Peyer's patch (tissue), 4 donors: ENCODE data around the gene ARHGAP28. TPM values are rescaled to one million over a fixed set of nuclear protein-coding genes. Genes with fewer than 3 reads are reported as not detected.
A peak's percentile ranks its signal among the peaks of the same experiment; 100 is the strongest.

Experiments used
- DNase-seq, 3 donors: peaks; one replicate each; pipeline ENCODE4 v3.0.0-alpha.2; 2017 to 2019
- H3K27ac ChIP-seq, 4 donors: fragments of 200-600 bp; sonication (generic); one replicate each; pipeline ENCODE4 v1.5.1; 2016 to 2019
- H3K27me3 ChIP-seq, 2 donors: fragments of 200-600 bp; sonication (generic); one replicate each; pipeline ENCODE4 v1.5.1; 2019
- H3K36me3 ChIP-seq, 3 donors: fragments of 200-600 bp; sonication (generic); one replicate each; pipeline ENCODE4 v1.5.1; 2016 to 2019
- H3K4me1 ChIP-seq, 4 donors: fragments of 200-600 bp; sonication (generic); one replicate each; pipeline ENCODE4 v1.5.1; 2016 to 2019
- H3K4me3 ChIP-seq, 4 donors: fragments of 200-600 bp; sonication (generic); 1 replicate in 3 of 4; 2 replicates in 1 of 4; pipeline ENCODE4 v1.5.1; 2016 to 2019; ENCODE audit warnings: mild to moderate bottlenecking in 1 of 4
- H3K9me3 ChIP-seq, 4 donors: fragments of 200-600 bp; sonication (generic); one replicate each; pipeline ENCODE4 v1.5.1; 2016 to 2019; ENCODE audit warnings: mild to moderate bottlenecking in 1 of 4
- POLR2A ChIP-seq, 2 donors: fragments of 450-650 bp; IDR thresholded peaks; one replicate each; pipeline ENCODE4 v1.5.1; 2017; ENCODE audit warnings: antibody characterized with exemption in 2 of 2, mild to moderate bottlenecking in 2 of 2, moderate library complexity in 2 of 2
- total RNA-seq, 4 donors: library from RNA; depleted of rRNA; stranded (reverse); fragments of >200 nt; gene quantifications; one replicate each; pipeline ENCODE4 v1.1.0, GENCODE V29; 2016
- TF ChIP-seq, protein P1 (sequence below), 6 experiments: fragments of 450-650 bp in 4 of 6; fragments of 200-600 bp in 2 of 6; sonication (generic) in 1 of 6; IDR thresholded peaks; one replicate each; pipeline ENCODE4 v1.5.1; 2017 to 2019; ENCODE audit warnings: antibody characterized with exemption in 6 of 6, mild to moderate bottlenecking in 3 of 6, moderate library complexity in 1 of 6

Gene ARHGAP28
- total RNA-seq, 4 donors from 2014 or later, result 1.0 to 35.5 (median 3.3) TPM

DNA sequence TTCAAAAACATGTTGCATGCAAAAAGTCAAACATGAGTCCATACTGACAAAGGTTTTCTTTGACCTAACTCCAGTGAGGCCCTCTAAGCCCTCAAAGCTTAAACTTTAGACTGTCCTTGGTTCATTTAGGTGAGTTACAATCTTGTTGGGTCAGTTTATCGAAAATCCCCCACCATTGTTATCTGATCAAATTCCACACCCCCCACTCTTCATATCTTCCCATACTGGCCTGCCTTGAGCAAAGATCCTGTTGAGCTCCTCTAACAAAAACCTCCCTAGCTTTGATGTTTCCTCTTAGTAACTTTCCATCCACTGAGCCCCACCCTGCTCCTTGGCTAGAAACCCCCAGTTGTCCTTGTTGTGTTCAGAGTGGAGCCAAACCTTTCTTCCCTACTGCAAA lies 193.7 kb downstream of the ARHGAP28 start:
- Histone ChIP-seq H3K36me3 (no peaks in the 10 kb centered on the region), H3K4me3 (no peak overlapping the region), H3K4me1 (no peaks in the 10 kb centered on the region), H3K27ac (no peak overlapping the region), H3K27me3 (no peaks in the 10 kb centered on the region), H3K9me3 (no peaks in the 10 kb centered on the region)
- TF ChIP-seq, protein P1, sequence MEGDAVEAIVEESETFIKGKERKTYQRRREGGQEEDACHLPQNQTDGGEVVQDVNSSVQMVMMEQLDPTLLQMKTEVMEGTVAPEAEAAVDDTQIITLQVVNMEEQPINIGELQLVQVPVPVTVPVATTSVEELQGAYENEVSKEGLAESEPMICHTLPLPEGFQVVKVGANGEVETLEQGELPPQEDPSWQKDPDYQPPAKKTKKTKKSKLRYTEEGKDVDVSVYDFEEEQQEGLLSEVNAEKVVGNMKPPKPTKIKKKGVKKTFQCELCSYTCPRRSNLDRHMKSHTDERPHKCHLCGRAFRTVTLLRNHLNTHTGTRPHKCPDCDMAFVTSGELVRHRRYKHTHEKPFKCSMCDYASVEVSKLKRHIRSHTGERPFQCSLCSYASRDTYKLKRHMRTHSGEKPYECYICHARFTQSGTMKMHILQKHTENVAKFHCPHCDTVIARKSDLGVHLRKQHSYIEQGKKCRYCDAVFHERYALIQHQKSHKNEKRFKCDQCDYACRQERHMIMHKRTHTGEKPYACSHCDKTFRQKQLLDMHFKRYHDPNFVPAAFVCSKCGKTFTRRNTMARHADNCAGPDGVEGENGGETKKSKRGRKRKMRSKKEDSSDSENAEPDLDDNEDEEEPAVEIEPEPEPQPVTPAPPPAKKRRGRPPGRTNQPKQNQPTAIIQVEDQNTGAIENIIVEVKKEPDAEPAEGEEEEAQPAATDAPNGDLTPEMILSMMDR (IDR thresholded peaks at IDR 0.05), result no peak
- no peak for TF ChIP-seq POLR2A (IDR thresholded peaks at IDR 0.05)
- no peak for DNase-seq

DNA sequence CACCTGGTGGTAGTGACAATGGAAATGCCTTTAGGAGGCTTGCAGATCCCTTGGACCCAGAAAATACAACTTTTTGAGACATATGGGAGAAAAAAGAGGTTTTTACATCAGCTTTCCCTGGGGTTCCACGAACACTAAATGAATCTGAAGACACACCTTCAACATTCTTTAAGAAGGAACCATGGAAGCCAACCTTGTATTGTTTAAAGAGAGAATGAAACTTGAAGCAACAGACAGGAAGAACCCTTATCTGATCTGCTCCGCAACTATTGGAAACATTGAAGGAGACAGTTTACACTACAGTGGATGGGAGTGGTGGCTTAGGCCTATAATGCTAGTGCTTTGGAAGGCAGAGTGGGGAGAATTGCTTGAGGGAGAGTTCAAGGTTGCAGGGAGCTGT lies 197.6 kb downstream of the ARHGAP28 start:
- Histone ChIP-seq H3K4me1 (no peaks in the 10 kb centered on the region), H3K9me3 (no peaks in the 10 kb centered on the region), H3K27ac (no peak overlapping the region), H3K4me3 (no peak overlapping the region), H3K27me3 (no peaks in the 10 kb centered on the region), H3K36me3 (no peaks in the 10 kb centered on the region)
- TF ChIP-seq, protein P1 (IDR thresholded peaks at IDR 0.05), result no peak
- no peak for TF ChIP-seq POLR2A (IDR thresholded peaks at IDR 0.05)
- no peak for DNase-seq

DNA sequence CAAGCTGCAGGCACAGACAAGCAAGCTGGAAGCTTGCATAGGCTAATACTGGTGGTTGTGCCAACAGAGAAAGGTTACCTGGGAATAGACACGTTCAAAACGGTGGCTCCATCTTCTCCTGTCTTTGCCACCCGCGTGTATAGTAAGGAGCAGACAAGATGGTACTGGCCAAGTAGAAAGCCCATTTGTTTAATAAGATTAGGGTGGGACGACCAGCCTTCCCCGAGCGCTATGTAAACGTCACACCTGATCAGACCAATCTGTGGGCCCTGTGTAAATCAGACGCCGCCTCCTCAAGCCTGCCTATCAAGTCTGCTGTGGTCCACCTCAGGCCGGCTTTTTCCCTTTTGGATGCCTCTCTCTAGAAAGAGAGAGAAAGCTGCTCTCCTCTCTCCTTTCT lies 198.8 kb downstream of the ARHGAP28 start:
- Histone ChIP-seq H3K9me3 (no peaks in the 10 kb centered on the region), H3K4me1 (no peaks in the 10 kb centered on the region), H3K36me3 (no peaks in the 10 kb centered on the region), H3K4me3 (no peak overlapping the region), H3K27me3 (no peaks in the 10 kb centered on the region), H3K27ac (no peak overlapping the region)
- TF ChIP-seq, protein P1 (IDR thresholded peaks at IDR 0.05), result no peak
- TF ChIP-seq POLR2A (IDR thresholded peaks at IDR 0.05), result no peak
- no peak for DNase-seq

DNA sequence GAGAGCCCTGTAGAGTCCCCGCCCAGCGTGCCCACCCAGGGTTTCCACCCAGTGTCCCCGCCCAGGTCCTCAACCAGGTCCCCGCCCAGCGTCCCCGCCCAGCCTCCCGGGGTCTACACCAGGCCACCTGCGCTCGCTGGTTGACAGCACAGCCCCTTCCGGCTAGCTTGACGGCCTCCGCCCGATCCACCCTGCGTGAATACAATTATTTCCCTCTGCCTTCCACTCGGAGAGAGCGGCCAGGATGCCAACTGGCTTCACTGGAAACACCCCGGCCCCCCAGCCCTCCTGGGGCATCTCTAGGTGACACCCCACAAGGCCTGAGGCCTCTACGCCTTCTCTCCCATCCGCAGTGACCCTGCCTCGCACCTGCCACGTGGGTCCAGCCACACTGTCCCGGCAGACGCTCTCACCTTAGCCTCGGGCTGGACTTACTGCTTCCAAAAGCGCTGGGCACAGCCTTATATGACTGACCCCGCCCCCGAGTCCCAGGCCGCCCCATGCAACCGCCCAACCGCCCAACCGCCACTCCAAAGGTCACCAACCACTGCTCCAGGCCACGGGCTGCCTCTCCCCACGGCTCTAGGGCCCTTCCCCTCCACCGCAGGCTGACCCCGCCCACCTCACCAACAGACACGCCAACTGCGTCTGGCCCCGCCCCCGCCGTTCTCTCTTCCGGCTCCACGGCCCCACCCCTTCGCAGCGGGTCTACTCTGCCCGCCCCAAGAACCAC lies 200.0 kb downstream of the ARHGAP28 start:
- no peaks in the 10 kb centered on the region for H3K27me3 ChIP-seq
- peak in 2 of 3 donors; percentile 51 to 61 for DNase-seq
- no peaks in the 10 kb centered on the region for H3K4me1 ChIP-seq
- H3K4me3 ChIP-seq, result no peak overlapping the region
- TF ChIP-seq, protein P1 (IDR thresholded peaks at IDR 0.05), result no peak
- no peaks in the 10 kb centered on the region for H3K36me3 ChIP-seq
- no peaks in the 10 kb centered on the region for H3K9me3 ChIP-seq
- H3K27ac ChIP-seq, result no peak overlapping the region

- TF ChIP-seq, protein P1 (IDR thresholded peaks at IDR 0.05), result no peak
- TF ChIP-seq POLR2A (IDR thresholded peaks at IDR 0.05), result no peak
- H3K4me3 ChIP-seq, result no peak overlapping the region
- DNase-seq, result no peak
- no peaks in the 10 kb centered on the region for H3K27me3 ChIP-seq
- no peak overlapping the region for H3K27ac ChIP-seq
- no peaks in the 10 kb centered on the region for H3K4me1 ChIP-seq
- no peaks in the 10 kb centered on the region for H3K9me3 ChIP-seq
- H3K36me3 ChIP-seq, result no peaks in the 10 kb centered on the region
Observed at GRCh38 chr18:6934859-6935258, 205.3 kb downstream of the ARHGAP28 start.
